NCI-H2196 (cell line): ENCODE measurements around the gene HECW1.

Experiments
- DNase-seq: peaks from one replicate; lab custom pipeline; 2025; ENCODE audit not compliant: unreplicated experiment; lab: John Stamatoyannopoulos, UW

Gene HECW1

DNA sequence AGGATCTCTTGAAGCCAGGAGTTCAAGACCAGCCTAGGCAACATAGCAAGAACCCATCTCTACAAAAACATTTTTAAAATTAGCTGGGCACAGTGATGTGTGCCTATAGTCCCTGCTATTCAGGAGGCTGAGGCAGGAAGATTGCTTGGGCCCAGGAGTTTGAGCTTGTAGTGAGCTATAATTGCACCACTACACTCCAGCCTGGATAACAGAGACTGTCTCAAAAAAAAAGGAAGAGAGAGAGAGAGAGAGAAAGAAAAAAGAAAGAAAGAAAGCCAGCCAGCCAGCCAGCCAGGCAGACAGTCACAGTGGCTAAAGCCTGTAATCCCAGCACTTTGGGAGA, 375.3 kb downstream of the HECW1 start:
- no peak for DNase-seq

DNA sequence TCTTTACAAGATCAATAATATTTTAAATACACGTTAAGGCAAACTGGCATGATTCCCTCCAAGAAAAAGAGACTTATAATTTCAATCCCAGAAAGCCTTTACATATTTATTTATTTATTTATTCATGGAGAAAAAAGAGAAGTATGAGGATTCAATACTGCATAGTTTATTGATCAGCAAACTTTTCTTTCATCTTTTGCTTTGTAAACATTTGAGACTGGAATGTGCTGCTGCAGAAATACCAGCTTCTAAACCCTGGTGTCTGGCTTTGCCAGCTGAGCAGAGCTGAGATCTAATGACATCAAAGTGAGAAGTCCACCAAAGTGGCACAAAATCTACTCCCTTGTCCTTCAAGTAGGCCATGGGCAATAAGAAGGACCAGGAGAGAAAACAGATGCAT, 376.8 kb downstream of the HECW1 start:
- DNase-seq, result no peak

GRCh38 chr7:43490016-43490415, 377.6 kb downstream of the HECW1 start:
- DNase-seq, result no peak

DNA sequence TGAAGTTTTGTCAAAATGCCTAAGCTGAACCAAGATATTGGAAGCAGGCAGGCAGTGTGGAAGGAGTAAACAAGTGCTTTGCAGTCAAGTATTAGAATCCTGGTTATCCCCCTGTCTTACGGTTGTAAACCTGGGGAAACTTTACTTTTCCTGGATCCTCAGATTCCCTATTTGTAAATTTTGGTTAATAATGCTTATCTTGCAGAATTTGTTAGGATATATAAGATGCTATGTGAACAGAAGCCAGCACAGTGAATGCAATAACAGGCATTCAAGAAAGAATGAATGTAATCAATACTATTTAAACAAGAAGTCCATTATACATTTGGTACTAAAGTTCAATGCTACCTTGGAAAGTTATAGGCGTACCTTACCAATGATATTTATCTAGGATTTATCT, 378.7 kb downstream of the HECW1 start:
- no peak for DNase-seq

- DNase-seq, result no peak
Measured at GRCh38 chr7:43491984-43492383, 379.5 kb downstream of the HECW1 start.

DNA sequence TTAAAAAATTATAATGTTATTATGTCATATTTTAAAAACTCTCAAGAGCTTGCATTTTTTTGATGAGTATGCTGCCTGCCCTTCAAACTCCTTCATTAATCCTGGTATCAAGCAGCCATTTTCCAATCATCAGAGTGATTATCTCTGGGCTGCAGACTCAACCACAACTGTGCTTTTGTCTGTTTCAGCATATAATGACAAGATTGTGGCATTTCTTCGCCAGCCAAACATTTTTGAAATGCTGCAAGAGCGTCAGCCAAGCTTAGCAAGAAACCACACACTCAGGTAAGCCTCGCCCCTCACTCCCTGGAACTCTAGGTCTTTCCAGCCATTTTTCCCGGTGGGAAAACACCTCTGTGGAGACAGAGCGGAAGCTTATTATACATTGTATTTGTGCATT, 380.4 kb downstream of the HECW1 start:
- no peak for DNase-seq

DNA sequence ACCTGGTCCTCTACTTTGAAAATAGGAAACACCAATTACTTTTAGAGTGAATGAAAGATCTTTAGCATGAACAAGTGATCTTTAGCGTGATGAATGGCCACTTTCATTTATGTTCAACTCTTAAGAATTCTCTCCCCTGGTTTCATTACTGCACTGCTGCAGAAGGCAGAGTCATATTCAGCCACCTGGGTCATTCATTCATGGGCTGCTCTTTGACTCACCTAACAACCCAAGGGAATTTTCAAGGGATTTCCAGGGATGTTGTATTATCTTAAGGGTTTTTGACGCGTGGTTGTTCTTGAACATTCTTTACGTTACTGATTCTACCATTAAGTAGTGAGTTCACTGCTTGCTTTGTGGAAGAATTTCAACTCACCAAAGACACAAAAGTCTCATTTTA, 383.1 kb downstream of the HECW1 start:
- DNase-seq, result no peak

DNA sequence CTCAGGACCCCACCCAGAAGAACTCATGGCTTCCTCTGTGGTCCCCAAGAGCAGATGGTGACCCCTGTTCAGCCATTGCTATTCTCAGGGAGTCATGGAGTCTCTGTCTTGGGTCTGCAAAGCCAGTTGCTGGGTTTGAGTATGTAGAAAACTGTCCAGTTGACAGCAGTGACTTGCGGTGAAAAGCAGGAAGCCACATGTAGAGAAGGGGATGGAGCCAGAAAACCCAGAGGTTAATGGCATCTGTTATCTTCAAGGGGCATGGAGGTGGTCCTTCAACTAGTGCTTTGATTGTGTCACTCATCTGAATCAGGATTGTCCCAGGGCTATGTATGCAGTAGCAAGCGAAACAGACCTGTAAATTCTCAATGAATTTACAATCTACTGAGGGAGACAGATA, 384.1 kb downstream of the HECW1 start:
- no peak for DNase-seq

DNA sequence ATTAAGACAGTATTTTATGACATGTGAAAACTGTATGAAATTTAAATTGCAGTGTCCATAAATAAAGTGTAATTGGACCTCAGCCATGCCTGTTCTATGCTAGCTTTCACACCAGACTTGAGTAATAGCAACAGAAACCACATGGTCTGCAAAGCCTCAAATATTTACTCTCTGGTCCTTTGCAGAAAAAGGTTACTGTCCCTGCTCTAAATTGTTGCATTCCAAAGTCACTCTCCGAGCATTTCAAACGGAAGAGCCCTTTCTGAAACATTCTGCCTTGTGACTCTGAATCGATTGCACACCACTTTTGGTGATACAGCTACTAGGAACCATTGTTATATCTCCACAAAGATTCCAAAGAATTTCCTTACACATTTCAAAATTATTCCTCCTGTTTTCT, 389.4 kb downstream of the HECW1 start:
- no peak for DNase-seq

DNA sequence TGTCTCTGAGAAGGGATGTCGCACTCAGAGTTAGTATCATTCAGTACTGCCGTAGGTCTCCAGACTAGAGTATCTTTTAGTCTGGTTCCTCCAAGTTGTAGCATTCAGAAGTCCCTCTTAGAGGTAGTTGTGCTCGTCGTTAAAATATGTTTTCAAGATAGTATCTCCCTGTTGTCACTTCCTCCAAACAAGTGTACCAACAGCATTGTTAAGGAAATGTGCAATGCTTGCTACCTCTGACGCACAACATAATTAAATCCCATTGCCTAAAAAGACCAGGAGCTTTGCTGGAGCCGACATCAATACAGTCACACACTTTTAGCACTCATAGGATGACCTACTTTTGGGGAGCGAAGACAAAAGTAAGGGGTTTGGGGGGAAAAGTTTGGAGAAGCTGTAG, 390.5 kb downstream of the HECW1 start:
- no peak for DNase-seq

GRCh38 chr7:43505412-43505811, 393.0 kb downstream of the HECW1 start:
- no peak for DNase-seq

DNA sequence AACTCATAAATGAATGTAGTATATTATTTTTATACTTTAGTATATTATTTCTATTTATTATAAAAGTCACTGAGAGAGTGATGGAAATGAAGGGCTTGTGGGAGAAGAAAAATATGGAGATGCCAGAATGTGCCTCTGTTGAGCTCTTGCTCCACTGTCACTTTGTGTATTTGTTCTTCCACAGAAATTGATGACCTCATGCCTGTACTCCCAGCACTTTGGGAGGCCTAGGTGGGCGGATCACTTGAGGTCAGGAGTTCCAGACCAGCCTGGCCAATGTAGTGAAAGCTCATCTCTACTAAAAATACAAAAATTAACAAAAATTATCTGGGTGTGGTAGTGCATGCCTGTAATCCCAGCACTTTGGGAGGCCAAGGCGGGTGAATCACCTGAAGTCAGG, 394.0 kb downstream of the HECW1 start:
- DNase-seq, result no peak

GRCh38 chr7:43508461-43508860, 396.0 kb downstream of the HECW1 start:
- no peak for DNase-seq

GRCh38 chr7:43509906-43510305, 397.5 kb downstream of the HECW1 start:
- no peak for DNase-seq

GRCh38 chr7:43511029-43511428, 398.6 kb downstream of the HECW1 start:
- DNase-seq, result no peak

DNA sequence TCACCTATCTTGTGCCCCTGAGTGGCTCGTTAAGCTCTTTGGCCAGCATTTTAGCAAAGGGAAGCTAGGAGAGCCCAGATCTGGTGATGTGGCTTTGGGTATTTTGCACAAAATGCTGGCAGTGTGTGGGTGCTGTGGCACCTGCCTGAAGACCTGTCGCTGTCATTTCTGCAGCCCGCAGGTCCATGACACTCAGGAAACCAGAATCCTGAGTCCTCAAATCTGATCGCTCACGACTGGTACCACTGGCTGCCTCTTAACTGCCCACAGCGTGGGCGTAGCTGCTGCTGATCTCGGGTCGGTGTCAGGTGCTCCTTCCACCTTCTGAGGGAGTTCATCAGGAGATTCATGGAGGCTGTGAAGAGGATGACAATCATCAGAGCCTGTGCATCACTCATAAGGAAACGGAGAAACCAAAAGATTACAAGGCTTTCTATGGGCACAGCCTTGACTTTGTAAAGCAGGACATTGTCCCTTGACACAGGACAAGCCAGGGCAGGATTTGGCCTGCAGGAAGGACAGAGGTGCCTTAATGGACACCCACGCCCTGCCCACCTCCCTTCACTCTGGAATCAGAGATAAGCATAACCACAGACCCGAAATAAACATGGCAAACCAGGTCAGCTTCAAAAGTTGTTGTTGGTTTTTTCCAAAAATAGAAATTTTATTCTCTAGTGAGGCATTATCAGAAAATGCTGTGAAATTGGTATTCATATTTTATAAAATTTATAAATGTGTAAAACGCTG, 399.5 kb downstream of the HECW1 start:
- DNase-seq, result no peak

DNA sequence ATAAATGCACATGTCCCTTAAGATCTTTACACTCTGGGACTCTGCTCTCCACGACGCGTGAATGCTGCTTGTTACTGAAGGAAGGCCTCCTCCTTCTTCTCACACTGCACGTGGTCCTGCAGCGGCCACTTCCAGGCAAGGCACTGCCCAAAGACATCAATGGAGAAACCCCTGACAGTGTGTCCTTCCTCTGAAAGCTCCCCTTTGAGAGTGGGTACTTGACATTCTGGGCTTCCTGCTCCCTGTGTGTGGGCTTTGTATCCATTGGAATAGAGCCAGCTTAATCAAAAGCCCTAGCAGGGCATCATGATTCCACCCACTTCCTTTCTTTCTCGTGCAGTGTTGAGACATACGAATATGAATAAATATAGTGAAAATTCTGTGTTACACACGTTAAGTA, 400.8 kb downstream of the HECW1 start:
- DNase-seq, result no peak

DNA sequence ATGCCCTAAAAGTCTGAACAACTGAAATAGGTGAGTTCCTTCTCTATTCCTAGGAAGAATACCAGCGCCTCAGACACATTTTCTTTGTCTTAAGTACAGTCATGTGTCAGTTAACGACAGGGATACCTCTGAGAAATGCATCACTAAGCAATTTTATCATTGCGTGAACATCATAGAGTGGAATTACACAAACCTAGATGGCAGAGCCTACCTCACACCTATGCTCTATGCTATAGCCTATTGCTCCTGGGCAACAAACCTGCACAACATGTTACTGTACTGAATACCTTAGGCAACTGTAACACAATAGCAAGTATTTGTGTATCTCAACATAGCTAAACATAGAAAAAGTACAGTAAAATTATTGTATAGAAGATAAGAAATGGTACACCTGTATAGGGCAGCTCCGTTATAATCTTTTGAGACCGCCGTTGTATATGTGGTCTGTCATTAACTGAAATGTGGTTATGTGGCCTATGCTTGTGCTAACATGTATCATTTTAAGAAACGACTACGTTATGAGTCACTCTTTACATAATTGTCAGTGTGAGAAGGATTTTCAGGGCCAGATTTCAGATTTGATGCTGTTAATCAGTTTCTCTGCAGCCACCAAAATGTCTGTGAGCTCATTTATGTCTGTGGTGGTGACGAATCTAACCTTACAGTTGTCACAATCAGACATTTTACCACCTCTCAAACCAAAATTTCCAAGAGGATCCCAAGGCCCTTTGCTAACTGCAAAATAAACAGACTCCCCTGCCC, 404.3 kb downstream of the HECW1 start:
- no peak for DNase-seq

- no peak for DNase-seq
Measured at GRCh38 chr7:43517464-43517863, 405.0 kb downstream of the HECW1 start.

DNA sequence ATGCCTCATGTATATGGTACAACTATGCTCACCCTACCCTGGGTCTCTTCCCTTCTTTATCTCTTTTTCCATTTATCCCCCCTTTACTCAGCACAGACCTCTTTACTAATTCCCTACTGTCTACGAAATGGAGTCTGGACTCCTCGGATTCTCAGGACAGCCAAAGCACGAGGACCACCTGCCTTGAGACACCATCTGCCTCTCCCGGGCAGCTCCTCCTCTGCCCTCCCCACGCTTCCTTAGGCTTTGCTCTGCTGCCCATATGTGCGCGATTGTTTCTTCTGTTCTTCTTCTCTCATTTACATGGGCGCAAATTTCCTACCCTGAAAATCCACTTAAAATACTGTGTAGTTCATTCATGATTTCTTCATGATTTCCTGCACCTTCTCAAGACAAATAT, 407.8 kb downstream of the HECW1 start:
- DNase-seq, result no peak

DNA sequence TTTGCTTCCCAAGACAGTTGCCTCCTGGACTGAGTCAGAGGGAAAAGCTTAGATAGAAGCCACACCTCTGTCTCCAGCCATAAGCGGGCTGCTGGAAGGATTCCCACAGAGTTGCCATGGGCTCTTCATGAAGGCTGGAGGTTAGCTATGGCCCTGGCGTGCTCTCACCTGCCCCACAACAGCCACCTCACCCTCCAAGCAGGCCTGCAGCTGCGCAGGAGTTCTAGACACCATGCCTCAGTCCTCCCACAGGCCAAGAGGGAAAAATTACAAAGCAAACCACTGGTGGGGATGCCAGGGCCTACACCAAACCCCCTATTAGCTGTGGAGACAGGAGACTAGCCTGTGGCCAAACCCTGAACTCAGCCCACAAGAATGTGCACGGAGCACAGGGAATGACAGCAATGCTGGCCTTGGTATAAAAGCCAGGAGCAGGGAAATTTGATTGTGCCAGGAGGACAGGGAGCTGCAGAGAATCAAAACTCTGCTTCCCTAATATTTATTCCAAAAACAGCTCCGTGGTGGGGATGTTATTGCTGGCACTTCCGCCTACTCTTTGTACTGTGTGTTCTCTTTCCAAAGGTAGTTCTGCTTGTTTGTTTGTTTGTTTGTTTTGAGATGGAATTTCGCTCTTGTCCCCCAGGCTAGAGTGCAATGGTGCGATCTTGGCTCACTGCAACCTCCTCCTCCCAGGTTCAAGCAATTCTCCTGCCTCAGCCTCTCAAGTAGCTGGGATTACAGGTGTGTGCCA, 410.1 kb downstream of the HECW1 start:
- no peak for DNase-seq
